ENCODE results near the gene PNP. TPM values are rescaled to one million over a fixed set of nuclear protein-coding genes. Genes with fewer than 3 reads are reported as not detected.

Gene PNP
- total and polyA plus RNA-seq, 4 donors: 22.9 to 156 (median 35.8) TPM

DNA sequence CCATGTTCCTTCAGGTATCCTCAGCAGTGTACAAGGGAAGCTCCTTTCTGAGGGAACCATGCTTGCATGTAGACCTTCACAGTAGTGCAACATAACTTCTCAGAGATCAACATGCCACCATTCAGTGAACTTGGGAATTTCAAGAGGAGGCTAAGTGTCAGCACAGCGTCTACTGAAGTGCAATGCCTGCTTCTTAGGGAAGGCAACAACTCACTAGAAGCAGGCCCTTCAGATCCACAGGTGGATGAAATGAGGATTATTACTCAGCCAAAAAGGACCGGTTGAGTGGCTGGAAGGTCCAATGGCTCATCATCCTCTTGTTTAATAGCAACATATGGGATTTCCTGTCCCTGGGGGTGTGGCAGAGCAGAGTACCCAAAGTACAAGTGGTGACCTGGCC lies 54.8 kb downstream of the PNP start:
- H3K4me1 ChIP-seq (ENCODE audit: control insufficient read depth in 4 of 4, insufficient read depth in 4 of 4, low read length in 3 of 4): no peaks in the 10 kb centered on the region
- H3K4me3 ChIP-seq (ENCODE audit: low read depth in 1 of 3, low read length in 3 of 3): no peak overlapping the region
- no peaks in the 10 kb centered on the region for H3K36me3 ChIP-seq (ENCODE audit: control insufficient read depth in 4 of 4, insufficient read depth in 3 of 4, low read depth in 1 of 4, low read length in 3 of 4)
- H3K9me3 ChIP-seq (ENCODE audit: control insufficient read depth in 4 of 4, low read length in 3 of 4): no peaks in the 10 kb centered on the region
- no peaks in the 10 kb centered on the region for H3K27me3 ChIP-seq (ENCODE audit: control insufficient read depth in 4 of 4, insufficient read depth in 4 of 4, low read length in 3 of 4)
- H3K9ac ChIP-seq (ENCODE audit: low read depth in 1 of 2, low read length in 2 of 2): no peak overlapping the region
- H3K27ac ChIP-seq (ENCODE audit: low read depth in 1 of 2, low read length in 2 of 2): no peak overlapping the region
- DNase-seq (ENCODE audit: low spot score): no peak
- 97% methylated on average over 2 of the region's 2 CpGs for WGBS
- TF ChIP-seq, protein P1, sequence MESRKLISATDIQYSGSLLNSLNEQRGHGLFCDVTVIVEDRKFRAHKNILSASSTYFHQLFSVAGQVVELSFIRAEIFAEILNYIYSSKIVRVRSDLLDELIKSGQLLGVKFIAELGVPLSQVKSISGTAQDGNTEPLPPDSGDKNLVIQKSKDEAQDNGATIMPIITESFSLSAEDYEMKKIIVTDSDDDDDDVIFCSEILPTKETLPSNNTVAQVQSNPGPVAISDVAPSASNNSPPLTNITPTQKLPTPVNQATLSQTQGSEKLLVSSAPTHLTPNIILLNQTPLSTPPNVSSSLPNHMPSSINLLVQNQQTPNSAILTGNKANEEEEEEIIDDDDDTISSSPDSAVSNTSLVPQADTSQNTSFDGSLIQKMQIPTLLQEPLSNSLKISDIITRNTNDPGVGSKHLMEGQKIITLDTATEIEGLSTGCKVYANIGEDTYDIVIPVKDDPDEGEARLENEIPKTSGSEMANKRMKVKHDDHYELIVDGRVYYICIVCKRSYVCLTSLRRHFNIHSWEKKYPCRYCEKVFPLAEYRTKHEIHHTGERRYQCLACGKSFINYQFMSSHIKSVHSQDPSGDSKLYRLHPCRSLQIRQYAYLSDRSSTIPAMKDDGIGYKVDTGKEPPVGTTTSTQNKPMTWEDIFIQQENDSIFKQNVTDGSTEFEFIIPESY (IDR thresholded peaks at IDR 0.05): no peak
- TF ChIP-seq JUND (IDR thresholded peaks at IDR 0.05): no peak
- TF ChIP-seq HNF4A (conservative IDR thresholded peaks at IDR 0.05): no peak
- TF ChIP-seq, protein P2, sequence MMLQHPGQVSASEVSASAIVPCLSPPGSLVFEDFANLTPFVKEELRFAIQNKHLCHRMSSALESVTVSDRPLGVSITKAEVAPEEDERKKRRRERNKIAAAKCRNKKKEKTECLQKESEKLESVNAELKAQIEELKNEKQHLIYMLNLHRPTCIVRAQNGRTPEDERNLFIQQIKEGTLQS (IDR thresholded peaks at IDR 0.05): no peak
- TF ChIP-seq HNF4G (IDR thresholded peaks at IDR 0.05): no peak
- TF ChIP-seq, protein P3, sequence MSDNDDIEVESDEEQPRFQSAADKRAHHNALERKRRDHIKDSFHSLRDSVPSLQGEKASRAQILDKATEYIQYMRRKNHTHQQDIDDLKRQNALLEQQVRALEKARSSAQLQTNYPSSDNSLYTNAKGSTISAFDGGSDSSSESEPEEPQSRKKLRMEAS (IDR thresholded peaks at IDR 0.05): no peak
- TF ChIP-seq SP1 (IDR thresholded peaks at IDR 0.05): no peak
- no peak for TF ChIP-seq FOXA1 (IDR thresholded peaks at IDR 0.05)
- no peak for TF ChIP-seq RAD21 (IDR thresholded peaks at IDR 0.05)
- TF ChIP-seq FOXA2 (IDR thresholded peaks at IDR 0.05): no peak
- TF ChIP-seq GABPA (IDR thresholded peaks at IDR 0.05 in 1 of 2, conservative IDR thresholded peaks at IDR 0.05 in 1 of 2): no peak
- no peak for TF ChIP-seq NR2F2 (IDR thresholded peaks at IDR 0.05)

Other genes with a start within 250 kb of the PNP start
- not detected for gene OR11H6, start 245.7 kb upstream of the PNP start, total RNA-seq
- gene OR11H6, start 245.7 kb upstream of the PNP start, polyA plus RNA-seq: not detected
- not detected for gene OR11H7, start 240.4 kb upstream of the PNP start, total RNA-seq
- gene OR11H7, start 240.4 kb upstream of the PNP start, polyA plus RNA-seq: not detected
- not detected for gene OR11H4, start 230.1 kb upstream of the PNP start, total RNA-seq
- gene OR11H4, start 230.1 kb upstream of the PNP start, polyA plus RNA-seq: not detected
- gene TTC5, start 163.5 kb upstream of the PNP start, total RNA-seq: 1 to 10 TPM; 5.2 to 8.3 TPM
- gene TTC5, start 163.5 kb upstream of the PNP start, polyA plus RNA-seq: 1 to 10 TPM; 2.5 to 3.3 TPM
- gene CCNB1IP1, start 136.1 kb upstream of the PNP start, total RNA-seq: 10 to 100 TPM; 14.5 to 31.0 TPM
- 10 to 100 TPM; 14.9 to 16.5 TPM for gene CCNB1IP1, start 136.1 kb upstream of the PNP start, polyA plus RNA-seq
- 1 to 10 TPM; 7.1 to 7.2 TPM for gene PARP2, start 125.8 kb upstream of the PNP start, total RNA-seq
- 10 to 100 TPM in 1 of 2 donors, 1 to 10 TPM in 1; 5.6 to 13.3 TPM for gene PARP2, start 125.8 kb upstream of the PNP start, polyA plus RNA-seq
- 10 to 100 TPM in 1 of 2 donors, 1 to 10 TPM in 1; 8.7 to 20.7 TPM for gene TEP1, start 55.9 kb upstream of the PNP start, total RNA-seq
- 1 to 10 TPM; 3.9 to 6.5 TPM for gene TEP1, start 55.9 kb upstream of the PNP start, polyA plus RNA-seq
- under 1 TPM; 0.17 to 0.23 TPM for gene KLHL33, start 33.2 kb upstream of the PNP start, total RNA-seq
- under 1 TPM; 0.06 to 0.14 TPM for gene KLHL33, start 33.2 kb upstream of the PNP start, polyA plus RNA-seq
- 10 to 100 TPM; 29.0 to 39.0 TPM for gene OSGEP, start 14.6 kb upstream of the PNP start, total RNA-seq
- 10 to 100 TPM; 18.1 to 20.5 TPM for gene OSGEP, start 14.6 kb upstream of the PNP start, polyA plus RNA-seq
- 10 to 100 TPM; 32.4 to 43.2 TPM for gene APEX1, start 14.2 kb upstream of the PNP start, total RNA-seq
- gene APEX1, start 14.2 kb upstream of the PNP start, polyA plus RNA-seq: 10 to 100 TPM; 50.3 to 64.5 TPM
- 10 to 100 TPM; 14.1 to 14.6 TPM for gene PIP4P1, start 8.0 kb upstream of the PNP start, total RNA-seq
- gene PIP4P1, start 8.0 kb upstream of the PNP start, polyA plus RNA-seq: 10 to 100 TPM; 13.2 to 14.9 TPM
- gene RNASE10, start 36.1 kb downstream of the PNP start, total RNA-seq: under 1 TPM in 1 of 2 donors, not detected in 1; 0.19 TPM
- gene RNASE10, start 36.1 kb downstream of the PNP start, polyA plus RNA-seq: not detected
- not detected for gene RNASE9, start 91.6 kb downstream of the PNP start, total RNA-seq
- not detected for gene RNASE9, start 91.6 kb downstream of the PNP start, polyA plus RNA-seq
- gene RNASE11, start 118.6 kb downstream of the PNP start, total RNA-seq: not detected
- not detected for gene RNASE11, start 118.6 kb downstream of the PNP start, polyA plus RNA-seq
- not detected for gene RNASE12, start 122.0 kb downstream of the PNP start, total RNA-seq
- gene RNASE12, start 122.0 kb downstream of the PNP start, polyA plus RNA-seq: not detected
- gene OR6S1, start 172.3 kb downstream of the PNP start, total RNA-seq: not detected
- gene OR6S1, start 172.3 kb downstream of the PNP start, polyA plus RNA-seq: not detected
- gene RNASE4, start 215.2 kb downstream of the PNP start, total RNA-seq: 100 to 1,000 TPM; 129 to 191 TPM
- gene RNASE4, start 215.2 kb downstream of the PNP start, polyA plus RNA-seq: 100 to 1,000 TPM; 176 to 319 TPM
- 1,000 to 10,000 TPM in 1 of 2 donors, 100 to 1,000 TPM in 1; 153 to 1,589 TPM for gene ANG, start 219.4 kb downstream of the PNP start, total RNA-seq
- gene ANG, start 219.4 kb downstream of the PNP start, polyA plus RNA-seq: 1,000 to 10,000 TPM; 1,170 to 2,524 TPM

All from liver (tissue), 9 donors.